ENCODE measurements around the gene OOSP3.

GRCh38 chr11:59849129-59849528, 29.5 kb upstream of the OOSP3 start:
- TF ChIP-seq, protein P1, sequence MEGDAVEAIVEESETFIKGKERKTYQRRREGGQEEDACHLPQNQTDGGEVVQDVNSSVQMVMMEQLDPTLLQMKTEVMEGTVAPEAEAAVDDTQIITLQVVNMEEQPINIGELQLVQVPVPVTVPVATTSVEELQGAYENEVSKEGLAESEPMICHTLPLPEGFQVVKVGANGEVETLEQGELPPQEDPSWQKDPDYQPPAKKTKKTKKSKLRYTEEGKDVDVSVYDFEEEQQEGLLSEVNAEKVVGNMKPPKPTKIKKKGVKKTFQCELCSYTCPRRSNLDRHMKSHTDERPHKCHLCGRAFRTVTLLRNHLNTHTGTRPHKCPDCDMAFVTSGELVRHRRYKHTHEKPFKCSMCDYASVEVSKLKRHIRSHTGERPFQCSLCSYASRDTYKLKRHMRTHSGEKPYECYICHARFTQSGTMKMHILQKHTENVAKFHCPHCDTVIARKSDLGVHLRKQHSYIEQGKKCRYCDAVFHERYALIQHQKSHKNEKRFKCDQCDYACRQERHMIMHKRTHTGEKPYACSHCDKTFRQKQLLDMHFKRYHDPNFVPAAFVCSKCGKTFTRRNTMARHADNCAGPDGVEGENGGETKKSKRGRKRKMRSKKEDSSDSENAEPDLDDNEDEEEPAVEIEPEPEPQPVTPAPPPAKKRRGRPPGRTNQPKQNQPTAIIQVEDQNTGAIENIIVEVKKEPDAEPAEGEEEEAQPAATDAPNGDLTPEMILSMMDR (IDR thresholded peaks at IDR 0.05; ENCODE audit: low read depth, low read length), result no peak
- TF ChIP-seq EZH2phosphoT487 (IDR thresholded peaks at IDR 0.05; ENCODE audit: low read depth), result no peak

Data from OCI-LY3 (cell line).